Activated CD4-positive, alpha-beta T cell treated with anti-CD3 and anti-CD28 coated beads for 1 hour (primary cell): ENCODE measurements around the gene RNASEH2A.

Experiments used
- DNase-seq: peaks from one replicate; pipeline ENCODE4 v3.0.0-alpha.2; 2020

RNASEH2A gene

GRCh38 chr19:12806242-12807081 lies at the start of gene RNASEH2A:
RNASEH2A (plus strand) TSS chr19:12806584; CDS start chr19:12806674, 90 bp downstream.
- peak; percentile 79 for DNase-seq

- peak; percentile 35 for DNase-seq
Measured at GRCh38 chr19:12757544-12758274, 48.7 kb upstream of the RNASEH2A start.

GRCh38 chr19:12759686-12760085 lies 46.7 kb upstream of the RNASEH2A start:
- DNase-seq, result no peak

- no peak for DNase-seq
Measured at GRCh38 chr19:12763100-12763499, 43.3 kb upstream of the RNASEH2A start.

GRCh38 chr19:12764698-12765097 lies 41.7 kb upstream of the RNASEH2A start:
- no peak for DNase-seq

- peak; percentile 52 for DNase-seq
Measured at GRCh38 chr19:12766051-12766521, 40.3 kb upstream of the RNASEH2A start.

- no peak for DNase-seq
Measured at GRCh38 chr19:12767150-12767549, 39.2 kb upstream of the RNASEH2A start.

- DNase-seq, result no peak
Measured at GRCh38 chr19:12767666-12768065, 38.7 kb upstream of the RNASEH2A start.

GRCh38 chr19:12769689-12770088 lies 36.7 kb upstream of the RNASEH2A start:
- DNase-seq, result peak; percentile 36

GRCh38 chr19:12770922-12771321 lies 35.5 kb upstream of the RNASEH2A start:
- DNase-seq, result no peak

- no peak for DNase-seq
Measured at GRCh38 chr19:12772323-12772722, 34.1 kb upstream of the RNASEH2A start.

GRCh38 chr19:12773571-12773970 lies 32.8 kb upstream of the RNASEH2A start:
- no peak for DNase-seq

- DNase-seq, result no peak
Measured at GRCh38 chr19:12774588-12775555, 31.5 kb upstream of the RNASEH2A start, which contains the start of gene HOOK2. HOOK2 (minus strand) TSS chr19:12775552; CDS start chr19:12775449, 103 bp downstream.

- peak; percentile 71 for DNase-seq
Measured at GRCh38 chr19:12777217-12778016, 29.0 kb upstream of the RNASEH2A start.

GRCh38 chr19:12778017-12778904 lies 28.1 kb upstream of the RNASEH2A start:
- no peak for DNase-seq

GRCh38 chr19:12778905-12779161 lies 27.6 kb upstream of the RNASEH2A start:
- DNase-seq, result no peak

- DNase-seq, result no peak
Measured at GRCh38 chr19:12779162-12779993, 27.0 kb upstream of the RNASEH2A start.

GRCh38 chr19:12782174-12782423 lies 24.3 kb upstream of the RNASEH2A start:
- no peak for DNase-seq

- peak; percentile 88 for DNase-seq
Measured at GRCh38 chr19:12782424-12783290, 23.7 kb upstream of the RNASEH2A start.
